Effector CD8-positive, alpha-beta T cell (primary cell): ENCODE data around the gene BUB1B.
"Not testable (repeated sequence)": the region's sequence is repeated elsewhere in the genome, so short reads cannot be mapped to it uniquely, and the experiment has no call there.

Experiments used
- DNase-seq: peaks from one replicate; lab custom pipeline; 2025; lab: John Stamatoyannopoulos, UW

The BUB1B gene

DNA sequence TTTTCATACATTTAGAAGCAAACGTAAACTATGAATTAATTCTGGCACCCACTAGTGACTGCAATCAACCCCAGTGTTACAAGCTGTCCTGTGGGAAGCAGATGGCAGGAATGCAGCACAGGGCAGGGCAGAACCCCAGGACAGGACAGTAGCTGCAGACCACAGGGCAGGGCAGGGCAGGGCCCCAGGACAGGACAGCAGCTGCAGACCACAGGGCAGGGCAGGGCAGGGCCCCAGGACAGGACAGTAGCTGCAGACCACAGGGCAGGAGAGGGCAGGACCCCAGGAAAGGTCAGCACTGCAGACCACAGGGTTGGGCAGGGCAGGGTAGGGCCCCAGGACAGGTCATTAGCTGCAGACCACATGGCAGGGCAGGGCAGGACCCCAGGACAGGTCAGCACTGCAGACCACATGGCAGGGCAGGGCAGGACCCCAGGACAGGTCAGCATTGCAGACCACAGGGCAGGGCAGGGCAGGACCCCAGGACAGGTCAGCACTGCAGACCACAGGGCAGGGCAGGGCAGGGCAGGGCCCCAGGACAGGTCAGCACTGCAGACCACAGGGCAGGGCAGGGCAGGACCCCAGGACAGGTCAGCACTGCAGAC, 24.9 kb upstream of the BUB1B start:
- not testable (repeated sequence) for DNase-seq

DNA sequence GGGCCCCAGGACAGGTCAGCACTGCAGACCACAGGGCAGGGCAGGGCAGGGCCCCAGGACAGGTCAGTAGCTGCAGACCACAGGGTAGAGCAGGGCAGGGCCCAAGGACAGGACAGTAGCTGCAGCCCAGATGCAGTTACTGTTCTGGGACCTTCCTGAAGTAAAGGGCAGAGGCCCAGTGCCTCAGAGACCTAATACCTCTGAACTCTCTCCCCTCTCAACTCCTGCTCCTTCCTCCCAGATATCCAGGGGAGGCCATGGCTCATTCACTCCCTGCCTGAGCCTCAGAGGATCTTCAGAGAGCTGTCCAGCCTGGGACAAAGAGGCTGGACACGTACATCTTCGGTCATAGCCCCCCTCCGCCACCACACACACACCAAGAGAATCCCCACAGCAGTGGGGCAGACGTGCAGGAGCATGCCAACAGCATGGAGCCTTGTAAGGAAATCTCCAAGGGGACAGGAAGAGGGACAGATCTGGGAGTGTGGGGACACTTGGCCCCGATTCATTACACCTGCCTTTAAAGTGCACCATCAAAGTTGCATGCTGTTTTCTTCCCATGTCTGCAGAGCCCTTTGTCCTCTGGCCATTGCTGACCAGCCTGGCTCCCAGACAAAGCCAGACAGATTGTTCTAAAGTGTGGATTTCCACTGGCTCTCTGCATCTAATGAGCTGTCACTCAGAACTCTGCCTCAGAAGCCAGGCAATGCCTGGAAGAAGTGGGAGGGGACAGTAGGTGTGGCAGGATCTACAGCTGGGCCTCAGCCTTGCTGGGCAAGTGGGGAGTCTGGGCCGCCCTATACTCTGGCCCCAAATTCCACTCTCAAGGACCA, 24.2 kb upstream of the BUB1B start:
- DNase-seq = no peak

DNA sequence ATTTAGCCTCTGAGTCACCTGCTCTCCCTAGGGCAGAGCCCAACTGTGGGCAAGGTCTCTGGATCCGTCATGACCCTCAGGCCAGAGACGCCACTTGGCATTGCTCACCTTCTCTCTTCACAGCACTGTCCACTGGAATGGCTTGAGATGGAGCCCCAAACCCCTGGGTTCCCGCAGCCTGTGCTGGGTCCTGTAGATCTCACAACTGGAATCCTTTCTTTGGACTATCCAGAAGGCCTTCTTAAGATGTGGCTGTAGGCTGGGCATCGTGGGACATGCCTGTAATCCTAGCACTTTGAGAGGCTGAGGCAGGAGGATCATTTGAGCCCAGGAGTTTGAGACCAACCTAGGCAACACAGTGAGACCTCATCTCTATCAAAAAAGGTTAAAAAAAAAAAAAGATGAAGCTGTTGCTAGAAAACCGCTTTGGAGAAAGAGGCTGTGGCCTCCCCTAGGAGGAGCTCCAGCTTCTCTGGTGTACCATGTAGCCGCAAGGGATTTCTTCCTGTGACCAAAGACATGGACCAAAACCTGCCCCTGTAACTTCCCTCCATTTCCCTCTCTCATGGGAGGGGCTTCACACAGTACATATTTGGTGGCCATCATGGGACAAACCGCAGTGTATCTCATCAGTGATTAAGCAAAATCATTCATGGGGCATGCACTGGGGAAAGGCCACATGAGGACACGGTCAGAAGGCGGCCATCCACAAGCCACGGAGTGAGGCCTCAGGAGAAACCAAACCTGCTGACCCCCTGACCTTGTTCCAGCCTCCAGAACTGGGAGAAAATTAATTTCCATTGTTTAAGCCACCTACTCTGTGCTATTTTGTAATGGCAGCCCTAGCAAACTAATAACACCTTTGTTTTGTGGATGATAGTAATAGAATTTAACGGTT, 23.3 kb upstream of the BUB1B start:
- no peak for DNase-seq

DNA sequence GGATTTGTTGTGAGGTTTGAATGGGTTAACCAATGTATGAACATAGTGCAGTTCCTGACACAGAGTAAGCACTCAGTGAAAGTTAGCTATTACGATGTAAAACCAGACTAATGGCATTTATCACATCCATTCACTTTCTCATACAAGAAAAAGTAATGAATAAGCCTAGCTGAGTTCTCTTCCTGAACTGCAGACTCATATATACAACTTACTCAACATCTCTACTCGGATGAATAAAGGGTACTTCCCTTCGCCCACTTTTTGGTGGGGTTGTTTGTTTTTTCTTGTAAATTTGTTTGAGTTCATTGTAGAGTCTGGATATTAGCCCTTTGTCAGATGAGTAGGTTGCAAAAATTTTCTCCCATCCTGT, 22.7 kb upstream of the BUB1B start:
- DNase-seq = not testable (repeated sequence)

DNA sequence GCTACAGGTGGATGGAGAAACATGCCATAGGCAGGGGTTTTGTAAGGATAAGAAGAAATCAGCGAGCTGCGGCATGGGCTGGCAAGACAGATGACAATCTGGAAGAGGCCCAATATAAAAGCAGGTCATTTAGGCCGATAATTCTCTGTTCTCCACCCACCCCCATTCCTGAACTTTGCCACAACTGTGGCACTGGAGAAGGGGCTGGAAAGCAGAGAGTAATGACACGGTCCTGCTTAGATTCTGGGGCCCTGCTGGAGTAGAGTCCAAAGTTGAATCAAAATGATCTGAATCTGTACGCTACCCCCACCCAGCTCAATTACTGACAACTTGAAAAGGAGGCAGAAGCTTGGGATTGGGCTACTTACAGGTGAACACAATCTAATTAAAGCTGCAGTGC, 18.4 kb upstream of the BUB1B start:
- DNase-seq = no peak

DNA sequence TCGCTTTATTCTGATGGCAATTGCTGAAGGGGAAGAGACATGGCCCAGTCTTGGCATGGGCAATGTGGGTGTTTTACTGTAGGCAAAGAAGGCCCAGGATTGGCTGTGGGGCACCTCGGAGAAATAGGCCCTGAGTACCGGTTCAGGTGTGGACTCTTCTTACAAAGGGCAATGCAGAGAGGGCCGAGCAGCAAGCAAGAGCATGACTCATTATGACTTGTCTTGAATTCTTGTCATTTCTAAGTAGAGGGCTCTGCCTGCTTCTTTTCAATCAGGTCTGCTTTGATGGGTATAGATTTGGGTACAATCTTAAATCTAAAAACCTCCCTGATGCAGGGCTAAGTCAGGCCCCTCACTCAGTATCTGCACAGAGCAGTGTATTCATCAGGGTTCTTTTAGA, 14.8 kb upstream of the BUB1B start:
- DNase-seq = no peak

DNA sequence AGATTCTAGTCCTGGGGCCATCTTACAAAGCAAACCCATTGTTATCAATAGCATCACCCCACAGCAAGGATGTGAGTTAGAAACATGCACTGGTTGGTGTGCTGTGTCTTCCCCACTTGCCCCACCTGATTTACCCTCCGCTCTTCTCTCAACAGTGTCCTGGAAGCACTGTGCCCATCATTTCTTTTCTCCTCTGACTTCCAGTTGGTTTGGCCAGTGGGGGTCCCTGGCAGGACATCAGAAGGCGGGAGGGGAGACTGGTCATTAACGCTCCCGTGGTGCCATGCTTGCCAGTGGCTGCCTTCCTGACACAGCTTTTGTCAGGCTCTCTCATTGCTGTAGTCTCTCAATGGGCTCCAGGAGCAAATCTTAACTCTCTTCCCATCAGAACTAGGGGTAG, 11.5 kb upstream of the BUB1B start:
- DNase-seq = no peak

DNA sequence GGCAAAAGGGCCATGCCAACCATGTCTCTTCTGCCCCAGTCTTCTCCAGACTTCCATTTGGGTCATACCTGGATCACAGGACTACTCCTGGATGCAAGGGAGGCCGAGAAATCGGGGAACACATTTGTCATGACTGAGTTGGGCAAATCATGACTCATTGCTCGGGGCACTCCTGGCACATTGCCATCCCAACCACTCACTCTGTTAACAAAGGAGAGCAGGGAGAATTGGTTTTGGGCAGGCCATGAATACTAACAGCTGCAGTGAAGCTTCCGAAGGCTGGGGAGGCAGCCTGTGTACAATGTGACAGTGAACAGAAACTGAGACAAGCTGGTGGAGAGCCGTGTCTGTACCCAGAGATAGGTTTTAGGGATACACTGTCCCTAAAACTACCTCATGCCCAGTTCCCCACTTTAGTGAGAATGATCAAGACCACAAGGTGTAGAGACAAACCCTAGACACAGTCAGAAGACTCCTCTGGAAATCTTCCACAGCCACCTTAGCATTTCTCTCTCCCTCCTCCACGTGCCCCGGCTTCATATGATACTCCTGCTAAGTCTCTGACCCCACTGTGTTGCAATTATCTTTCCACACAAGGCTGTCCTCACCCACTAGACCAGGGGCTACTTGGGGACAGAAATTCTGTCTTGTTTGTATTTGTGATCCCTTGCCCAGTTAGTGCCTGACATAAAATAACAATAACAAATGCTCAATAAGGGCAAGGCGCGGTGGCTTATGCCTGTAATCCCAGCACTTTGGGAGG, 10.5 kb upstream of the BUB1B start:
- no peak for DNase-seq

DNA sequence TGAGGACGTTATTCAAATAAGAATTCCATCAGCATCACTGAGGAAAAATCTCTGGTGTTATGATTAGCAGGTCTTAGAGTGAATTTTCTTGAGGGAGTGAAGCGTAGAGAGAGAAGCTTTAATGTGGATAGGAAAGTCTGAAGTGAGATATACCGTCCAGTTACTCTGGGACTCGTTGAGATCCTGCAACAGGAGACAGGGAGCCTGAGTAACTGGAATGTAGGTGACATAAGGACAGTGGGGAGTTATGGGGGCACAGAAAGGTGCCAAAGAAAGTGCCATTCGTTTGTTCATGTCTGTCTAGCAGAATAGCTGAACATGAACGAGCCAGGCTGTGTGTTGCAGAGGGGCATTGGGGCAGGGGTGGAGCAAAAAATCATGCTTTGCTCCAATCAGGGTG, 9.4 kb upstream of the BUB1B start:
- no peak for DNase-seq

DNA sequence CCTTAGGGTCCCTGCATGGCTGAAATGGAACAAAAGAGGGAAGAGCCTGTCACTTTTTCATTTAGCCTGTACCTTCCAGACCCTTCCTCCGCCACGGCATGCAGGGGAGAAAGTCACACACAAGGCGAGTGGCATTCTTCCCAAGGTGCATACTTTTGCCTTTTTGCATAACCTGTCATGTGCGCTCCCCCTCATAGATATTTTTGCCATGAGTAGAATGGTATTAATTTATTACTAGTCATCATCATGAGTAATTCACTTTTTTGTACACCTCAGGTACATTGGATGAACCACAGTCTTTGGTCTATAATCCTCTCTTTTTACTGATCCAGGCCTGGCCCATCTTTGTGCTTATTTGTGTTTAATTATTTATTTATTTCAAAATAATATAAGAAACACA, 8.9 kb upstream of the BUB1B start:
- DNase-seq = no peak

DNA sequence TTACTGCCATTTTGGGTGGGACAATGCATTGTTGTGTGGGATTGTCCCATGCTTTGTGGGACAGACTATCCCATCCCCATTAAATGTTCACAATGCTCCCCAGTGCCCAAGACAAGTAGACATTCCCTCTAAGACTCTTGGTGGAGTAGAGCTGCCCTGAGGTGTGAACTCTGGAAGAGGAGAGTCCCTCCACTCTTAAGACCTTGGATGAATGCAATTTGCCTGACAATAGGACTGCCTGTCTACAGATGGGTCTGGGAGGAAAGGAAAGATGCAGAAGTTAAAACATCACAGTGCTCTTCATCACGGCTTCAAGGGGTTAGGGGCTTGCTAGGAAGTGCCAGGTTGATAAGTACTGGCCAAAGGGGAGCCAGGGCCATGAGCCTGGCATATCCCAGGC, 6.0 kb upstream of the BUB1B start:
- DNase-seq = not testable (repeated sequence)

DNA sequence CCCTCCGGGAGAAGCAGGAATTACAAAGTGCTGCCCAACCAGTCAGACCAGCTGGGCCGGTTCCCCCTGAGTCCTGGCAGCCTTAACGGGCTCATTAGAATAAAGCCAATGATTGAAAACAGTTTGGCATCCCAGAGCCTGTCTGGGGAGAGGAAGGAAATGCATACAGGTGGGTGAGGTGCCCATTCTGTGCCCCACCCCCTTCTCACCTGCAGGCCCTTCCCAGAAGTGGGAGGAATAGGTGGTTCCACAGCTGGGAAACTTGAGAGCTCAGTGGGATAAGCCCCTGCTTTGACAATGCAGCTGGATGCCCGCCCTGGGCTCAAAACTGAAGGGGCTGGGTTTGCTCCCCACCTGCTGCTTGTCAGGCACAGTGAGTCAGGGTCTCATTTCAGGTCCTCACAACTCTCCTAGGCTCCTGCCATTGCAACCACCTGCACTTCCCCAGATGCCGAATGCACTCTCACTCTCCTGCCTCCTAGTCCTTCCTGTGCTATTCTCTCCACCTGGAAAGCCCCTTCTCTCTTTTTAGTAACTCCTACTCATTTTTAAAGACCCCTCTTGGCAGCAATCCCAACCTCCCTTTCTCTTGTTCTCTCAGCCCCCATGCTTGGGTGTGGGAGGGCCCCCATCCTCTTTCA, 5.5 kb upstream of the BUB1B start:
- DNase-seq = no peak

DNA sequence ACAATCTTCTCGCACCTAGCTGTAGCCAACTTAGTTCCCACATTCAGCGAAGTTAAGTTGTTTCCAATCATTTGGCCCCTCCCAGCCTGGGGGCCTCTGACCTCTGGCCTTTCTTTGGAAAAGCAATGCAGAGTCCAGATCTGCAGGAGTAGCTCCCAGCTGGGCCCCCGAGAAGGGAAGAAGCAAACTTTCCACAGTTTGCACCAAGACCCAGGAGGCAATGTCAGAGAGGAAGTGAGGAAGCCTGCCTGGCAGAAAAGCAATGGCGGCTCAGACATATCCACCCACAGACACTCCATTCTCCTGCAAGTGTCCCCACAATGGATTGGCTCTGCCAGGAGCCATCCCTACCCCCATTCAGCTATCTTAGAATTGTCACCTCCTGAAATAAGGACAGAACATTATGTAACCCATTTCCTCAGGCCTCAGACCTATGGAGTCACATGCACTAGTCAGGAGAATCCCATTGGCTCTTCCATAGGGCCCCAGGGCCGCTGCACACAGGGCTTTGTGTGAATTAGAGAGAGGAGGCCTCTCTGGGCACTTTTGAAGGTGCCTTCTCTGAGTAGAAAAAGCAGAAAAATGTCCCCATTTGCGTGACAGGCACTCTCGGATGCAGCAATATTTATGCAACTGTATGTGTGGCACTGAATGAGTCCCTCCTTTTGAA, 3.0 kb upstream of the BUB1B start:
- no peak for DNase-seq

DNA sequence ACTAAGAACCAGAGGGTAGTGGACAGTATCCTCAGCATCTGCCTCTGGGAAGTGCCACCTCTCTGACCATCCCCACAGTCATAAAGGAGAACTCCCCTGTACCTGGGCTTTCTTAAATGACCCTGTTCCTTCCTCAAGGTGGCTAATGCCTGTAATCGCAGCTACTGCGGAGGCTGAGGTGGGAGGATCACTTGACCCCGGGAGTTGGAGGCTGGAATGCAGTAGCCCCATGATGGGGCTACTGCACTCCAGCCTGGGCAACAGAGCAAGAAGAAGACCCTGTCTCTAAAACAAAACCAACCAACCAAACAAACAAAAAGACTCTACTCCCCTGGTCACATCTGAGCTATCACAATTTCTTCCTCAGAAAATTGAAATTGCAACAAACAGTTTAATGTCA, 848 bp upstream of the BUB1B start:
- DNase-seq = no peak

DNA sequence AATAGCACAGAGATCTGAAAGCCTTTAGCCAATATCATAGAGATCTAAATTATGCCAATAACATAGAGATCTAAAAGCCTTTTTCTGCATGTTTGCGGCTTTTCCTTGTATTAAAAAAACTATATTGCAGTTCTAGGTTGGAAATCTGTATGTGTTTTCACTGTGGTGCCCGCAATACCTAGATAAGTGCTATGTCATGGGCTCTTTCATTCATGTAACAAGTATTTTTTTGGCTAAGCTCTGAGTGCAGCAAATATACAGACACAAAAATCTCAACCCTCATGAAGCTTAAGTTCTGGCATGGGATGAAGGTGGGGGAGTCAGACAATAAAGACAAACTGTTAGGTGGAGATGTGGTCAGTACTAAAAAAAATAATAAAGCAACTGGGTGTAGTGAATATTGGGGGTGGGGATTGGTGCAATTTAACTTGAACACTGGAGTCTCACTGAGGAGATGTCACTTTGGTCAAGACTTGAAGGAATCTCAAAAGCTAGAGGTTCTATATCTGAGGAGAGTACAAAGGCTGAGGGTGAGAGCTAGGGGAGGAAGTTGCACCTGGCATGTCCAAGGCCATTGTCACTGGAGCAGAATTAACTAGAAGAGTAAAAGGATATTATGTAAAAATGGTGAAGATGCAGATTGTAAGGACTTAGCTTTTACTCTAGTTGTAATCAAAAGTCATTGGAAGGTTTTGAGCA, 973 bp downstream of the BUB1B start:
- DNase-seq = no peak

DNA sequence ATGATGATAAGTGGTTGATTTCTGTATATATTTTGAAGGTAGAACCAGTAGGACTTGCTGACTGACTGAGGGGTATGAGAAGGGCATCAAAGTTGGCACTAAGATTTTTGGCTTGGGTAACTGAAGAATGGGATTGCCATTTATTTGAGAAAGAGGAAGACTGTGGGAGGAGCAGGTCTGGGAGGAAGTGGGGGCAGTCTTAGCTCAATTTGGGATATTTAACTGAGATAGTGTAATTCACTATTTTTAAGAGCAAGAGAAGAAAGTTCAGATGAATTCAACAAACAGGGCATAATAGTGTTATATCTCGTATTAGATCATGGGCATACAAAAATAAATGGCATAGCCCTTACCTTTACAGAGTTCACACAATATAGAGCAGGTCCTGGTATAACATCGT, 1.7 kb downstream of the BUB1B start:
- no peak for DNase-seq

DNA sequence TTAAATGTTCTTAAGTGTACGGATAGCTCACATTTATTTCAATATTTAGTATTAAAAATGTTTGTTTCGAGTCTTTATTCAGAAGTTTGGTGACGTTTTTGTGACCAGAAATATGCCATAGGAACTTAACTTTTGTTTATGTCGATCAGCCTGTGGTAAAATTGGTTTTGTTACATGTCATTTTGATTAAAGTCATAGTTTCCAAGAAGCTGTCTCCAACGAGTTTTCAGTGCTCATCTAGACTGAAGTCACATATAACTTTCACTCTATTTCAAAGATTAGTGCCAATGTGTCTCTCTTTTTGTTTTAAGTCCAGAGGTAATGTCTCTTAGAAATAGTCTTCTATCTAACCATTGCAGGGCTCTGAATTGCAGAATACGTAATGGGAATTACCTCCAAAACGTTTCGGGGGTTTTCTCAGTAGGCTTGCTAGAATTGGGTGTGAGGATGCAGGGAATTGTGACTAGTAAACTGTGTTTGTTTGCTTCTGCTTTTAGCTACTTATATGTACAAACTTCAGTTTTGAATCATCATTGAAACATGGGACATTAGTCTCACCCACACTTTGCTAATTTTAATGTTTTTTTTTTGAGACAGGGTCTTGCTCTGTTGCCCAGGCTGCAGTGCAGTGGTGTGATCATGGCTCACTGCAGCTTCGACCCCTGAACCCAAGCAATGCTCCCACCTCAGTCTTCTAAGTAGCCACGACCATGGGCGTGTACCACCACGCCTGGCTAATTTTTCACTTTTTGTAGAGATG, 3.0 kb downstream of the BUB1B start:
- DNase-seq = no peak

DNA sequence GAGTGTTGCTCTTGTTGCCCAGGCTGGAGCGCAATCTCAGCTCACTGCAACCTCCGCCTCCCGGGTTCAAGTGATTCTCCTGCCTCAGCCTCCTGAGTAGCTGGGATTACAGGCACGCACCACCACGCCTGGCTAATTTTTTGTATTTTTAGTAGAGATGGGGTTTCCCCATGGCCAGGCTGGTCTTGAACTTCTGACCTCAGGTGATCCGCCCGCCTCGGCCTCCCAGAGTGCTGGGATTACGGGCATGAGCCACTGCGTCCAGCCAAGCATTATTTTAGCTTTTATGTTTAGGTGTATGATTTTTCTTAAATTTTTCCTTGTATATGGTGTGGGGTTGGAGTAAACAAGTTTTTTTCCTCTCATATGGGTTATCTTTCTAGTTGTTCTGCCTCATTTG, 6.5 kb downstream of the BUB1B start:
- DNase-seq = not testable (repeated sequence)

DNA sequence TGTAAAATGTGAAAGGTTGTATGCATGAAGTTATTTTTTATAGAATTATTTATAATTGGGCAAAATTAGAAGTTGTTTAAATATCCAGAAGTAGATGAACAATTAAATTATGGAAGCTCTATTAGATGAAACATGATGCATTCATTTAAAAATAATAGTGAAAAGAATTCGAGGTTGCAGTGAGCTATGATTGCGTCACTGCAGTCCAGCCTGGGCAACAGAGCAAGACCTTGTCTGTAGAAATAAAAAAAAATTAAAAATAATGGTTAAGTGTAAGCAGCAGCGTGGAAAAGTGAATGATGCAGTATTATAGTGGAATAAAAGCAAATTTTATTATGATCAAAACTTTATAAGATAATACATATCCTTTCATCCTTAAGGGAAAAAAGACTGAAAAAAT, 14.3 kb downstream of the BUB1B start:
- DNase-seq = no peak
